Vagina (tissue), 2 donors: Measurements from ENCODE around the gene CD93. TPM values are rescaled to one million over a fixed set of nuclear protein-coding genes. Genes with fewer than 3 reads are reported as not detected.

ENCODE experiments used
- DNase-seq, 2 donors: peaks; one replicate each; pipeline ENCODE4 v3.0.0-alpha.2; 2017; ENCODE audit errors: extremely low spot score in 2 of 2
- H3K27ac ChIP-seq: fragments of 200-600 bp; sonication (generic); one replicate; pipeline ENCODE4 v1.5.1; 2019
- H3K27me3 ChIP-seq: fragments of 200-600 bp; sonication (generic); one replicate; pipeline ENCODE4 v1.5.1; 2019
- H3K36me3 ChIP-seq, 2 donors: fragments of 200-600 bp; sonication (generic); one replicate each; pipeline ENCODE4 v1.5.1; 2017 to 2019
- H3K4me1 ChIP-seq: fragments of 200-600 bp; sonication (generic); one replicate; pipeline ENCODE4 v1.5.1; 2019
- H3K4me3 ChIP-seq, 2 donors: fragments of 200-600 bp; sonication (generic); 1 replicate in 1 of 2; 2 replicates in 1 of 2; pipeline ENCODE4 v1.5.1; 2016 to 2019
- H3K9me3 ChIP-seq: fragments of 200-600 bp; sonication (generic); one replicate; pipeline ENCODE4 v1.5.1; 2019
- CTCF ChIP-seq, 3 experiments: fragments of 450-650 bp in 2 of 3; fragments of 200-600 bp in 1 of 3; sonication (generic) in 1 of 3; IDR thresholded peaks; one replicate each; pipeline ENCODE4 v1.5.1; 2017 to 2019; ENCODE audit warnings: antibody characterized with exemption in 3 of 3, mild to moderate bottlenecking in 2 of 3, moderate library complexity in 2 of 3
- POLR2A ChIP-seq, 2 donors: fragments of 450-650 bp; IDR thresholded peaks; one replicate each; pipeline ENCODE4 v1.6.1; 2017; ENCODE audit warnings: antibody characterized with exemption in 2 of 2, mild to moderate bottlenecking in 2 of 2, moderate library complexity in 2 of 2
- POLR2AphosphoS5 ChIP-seq, 2 donors: sonication (generic); formaldehyde crosslinking; IDR thresholded peaks; one replicate each; pipeline ENCODE4 v1.9.0; 2017; ENCODE audit warnings: antibody characterized with exemption in 2 of 2, mild to moderate bottlenecking in 2 of 2, low read depth in 1 of 2; ENCODE audit not compliant: insufficient read depth in 1 of 2
- intact Hi-C: fragments of 100-400 bp; cut with DNase I; formaldehyde crosslinking; loops from one replicate; pipeline ENCODE4 v1.15.1; 2023
- total RNA-seq: library from RNA; depleted of rRNA; stranded (reverse); fragments of >200 nt; gene quantifications from one replicate; pipeline ENCODE4 v1.2.3, GENCODE V29; 2016

CD93 gene
- total RNA-seq, 1 donor from 2014 or later, result 45.4 TPM

DNA sequence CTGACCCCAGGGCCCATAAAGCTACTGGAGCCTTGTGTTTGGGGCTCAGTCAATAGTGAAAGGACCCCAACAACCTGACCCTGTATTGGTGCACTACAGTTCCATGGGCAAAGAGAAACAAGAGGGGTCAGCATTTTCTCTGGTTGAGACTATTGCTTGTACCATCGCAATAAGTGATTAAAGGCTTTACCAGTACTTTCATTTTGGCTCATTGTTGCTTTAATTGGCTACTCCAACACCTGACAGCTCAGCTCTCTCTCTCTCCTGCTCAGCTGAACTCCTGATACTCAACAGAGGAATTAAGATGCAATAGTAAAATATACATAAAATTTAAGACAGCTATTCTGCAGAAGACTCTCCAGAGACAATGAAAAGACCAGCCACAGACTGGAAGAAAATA lies 17.8 kb downstream of the CD93 start:
- Histone ChIP-seq H3K27me3 (no peaks in the 10 kb centered on the region), H3K4me1 (no peaks in the 10 kb centered on the region), H3K9me3 (no peaks in the 10 kb centered on the region), H3K36me3 (no peaks in the 10 kb centered on the region), H3K4me3 (no peak overlapping the region), H3K27ac (no peak overlapping the region)
- no peak for TF ChIP-seq CTCF (IDR thresholded peaks at IDR 0.05)
- TF ChIP-seq POLR2A (IDR thresholded peaks at IDR 0.05), result no peak
- no peak for TF ChIP-seq POLR2AphosphoS5 (IDR thresholded peaks at IDR 0.05; ENCODE audit: insufficient read depth in 1 of 2, low read depth in 1 of 2)
- intact Hi-C loops, result no loop called here
- no peak for DNase-seq

DNA sequence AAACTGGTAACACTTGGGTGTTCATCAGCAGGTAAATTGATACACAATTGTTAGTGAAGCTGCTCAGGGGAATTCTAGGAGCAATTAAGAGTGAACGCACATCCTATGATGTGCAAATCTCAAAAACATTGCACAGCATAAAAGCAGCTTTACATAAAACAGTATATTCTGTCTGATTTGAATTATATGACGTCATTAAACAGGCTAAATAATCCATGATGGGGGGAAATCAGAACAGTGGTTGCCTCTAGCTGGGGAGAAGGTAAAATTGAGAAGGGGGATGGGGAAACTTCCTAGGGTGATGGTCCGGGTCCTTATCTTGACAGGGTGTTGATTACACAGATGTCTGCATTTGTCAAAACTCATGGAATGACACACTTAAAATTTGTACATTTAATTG lies 19.4 kb downstream of the CD93 start:
- no peaks in the 10 kb centered on the region for H3K27me3 ChIP-seq

GRCh38 chr20:23065266-23066201 lies 20.6 kb downstream of the CD93 start:
- H3K4me1 ChIP-seq, result peaks cover 23% of the 10 kb centered on the region
- intact Hi-C loops, result no loop called here
- H3K27ac ChIP-seq, result no peak overlapping the region
- TF ChIP-seq POLR2A (IDR thresholded peaks at IDR 0.05) (no peak), POLR2AphosphoS5 (IDR thresholded peaks at IDR 0.05; ENCODE audit: insufficient read depth in 1 of 2, low read depth in 1 of 2) (no peak), CTCF (IDR thresholded peaks at IDR 0.05) (no peak)
- no peaks in the 10 kb centered on the region for H3K27me3 ChIP-seq
- H3K4me3 ChIP-seq, result no peak overlapping the region
- no peaks in the 10 kb centered on the region for H3K36me3 ChIP-seq
- DNase-seq, result no peak
- H3K9me3 ChIP-seq, result no peaks in the 10 kb centered on the region

More for the DNA sequence above, 19.4 kb downstream of the CD93 start:
- H3K27ac ChIP-seq, result no peak overlapping the region
- intact Hi-C loops, result no loop called here
- H3K9me3 ChIP-seq, result no peaks in the 10 kb centered on the region
- no peak overlapping the region for H3K4me3 ChIP-seq
- TF ChIP-seq POLR2A (IDR thresholded peaks at IDR 0.05), result no peak
- TF ChIP-seq POLR2AphosphoS5 (IDR thresholded peaks at IDR 0.05; ENCODE audit: insufficient read depth in 1 of 2, low read depth in 1 of 2), result no peak
- TF ChIP-seq CTCF (IDR thresholded peaks at IDR 0.05), result no peak
- DNase-seq, result no peak
- no peaks in the 10 kb centered on the region for H3K36me3 ChIP-seq
- peaks cover 12% of the 10 kb centered on the region for H3K4me1 ChIP-seq

DNA sequence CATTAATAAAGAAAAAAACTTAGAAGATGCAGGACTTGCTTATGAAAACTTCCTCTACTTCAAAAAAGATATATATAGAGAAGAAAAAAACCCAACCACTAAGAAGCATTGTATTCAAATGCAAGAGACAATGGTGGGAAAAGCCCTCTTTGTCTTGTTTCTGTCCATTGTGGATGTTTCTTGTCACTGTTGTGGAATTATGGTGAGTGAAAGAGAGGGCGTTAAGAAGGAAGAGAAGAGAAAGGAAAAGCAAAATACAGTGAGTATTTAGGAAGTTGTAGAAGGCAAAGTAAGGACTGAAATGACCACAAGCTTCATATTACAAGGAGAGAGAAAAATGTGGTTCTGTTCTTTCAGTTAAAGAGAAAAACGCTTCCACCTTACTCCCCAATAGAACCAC lies 22.5 kb downstream of the CD93 start:
- no peaks in the 10 kb centered on the region for H3K9me3 ChIP-seq
- intact Hi-C loops, result no loop called here
- no peak for DNase-seq
- H3K27me3 ChIP-seq, result no peaks in the 10 kb centered on the region
- no peak overlapping the region for H3K4me3 ChIP-seq
- H3K27ac ChIP-seq, result no peak overlapping the region
- H3K36me3 ChIP-seq, result no peaks in the 10 kb centered on the region
- TF ChIP-seq POLR2A (IDR thresholded peaks at IDR 0.05) (no peak), POLR2AphosphoS5 (IDR thresholded peaks at IDR 0.05; ENCODE audit: insufficient read depth in 1 of 2, low read depth in 1 of 2) (no peak), CTCF (IDR thresholded peaks at IDR 0.05) (no peak)
- peaks cover 23% of the 10 kb centered on the region for H3K4me1 ChIP-seq

- Histone ChIP-seq H3K36me3 (no peaks in the 10 kb centered on the region), H3K9me3 (no peaks in the 10 kb centered on the region), H3K27ac (no peak overlapping the region), H3K27me3 (no peaks in the 10 kb centered on the region), H3K4me3 (no peak overlapping the region), H3K4me1 (peaks cover 23% of the 10 kb centered on the region)
- no peak for DNase-seq
- intact Hi-C loops, result no loop called here
- TF ChIP-seq POLR2AphosphoS5 (IDR thresholded peaks at IDR 0.05; ENCODE audit: insufficient read depth in 1 of 2, low read depth in 1 of 2), result no peak
- TF ChIP-seq CTCF (IDR thresholded peaks at IDR 0.05), result no peak
- no peak for TF ChIP-seq POLR2A (IDR thresholded peaks at IDR 0.05)
Observed at GRCh38 chr20:23063168-23063567, 23.0 kb downstream of the CD93 start.
